ENCODE results near the gene TNFRSF19.

TNFRSF19 gene

GRCh38 chr13:23628765-23629565 lies 58.8 kb downstream of the TNFRSF19 start:
- DNase-seq (ENCODE audit: low read depth in 1 of 2, low spot score in 1 of 2): no peak
- in situ Hi-C loops (cut with HindIII; ENCODE audit: low pct_unique_long_range_greater_than_20kb, low sequenced_read_pairs): no loop called here
- no peak for TF ChIP-seq JUND (IDR thresholded peaks at IDR 0.05; ENCODE audit: low read depth)

- DNase-seq (ENCODE audit: low read depth in 1 of 2, low spot score in 1 of 2): no peak
- TF ChIP-seq JUND (IDR thresholded peaks at IDR 0.05; ENCODE audit: low read depth): no peak
- in situ Hi-C loops (cut with HindIII; ENCODE audit: low pct_unique_long_range_greater_than_20kb, low sequenced_read_pairs): no loop called here
Measured at GRCh38 chr13:23629566-23630272, 59.5 kb downstream of the TNFRSF19 start.

- no peak for TF ChIP-seq JUND (IDR thresholded peaks at IDR 0.05; ENCODE audit: low read depth)
- no peak for DNase-seq (ENCODE audit: low read depth in 1 of 2, low spot score in 1 of 2)
- in situ Hi-C loops (cut with HindIII; ENCODE audit: low pct_unique_long_range_greater_than_20kb, low sequenced_read_pairs): no loop called here
Measured at GRCh38 chr13:23630349-23631093, 60.3 kb downstream of the TNFRSF19 start.

- no peak for DNase-seq (ENCODE audit: low read depth in 1 of 2, low spot score in 1 of 2)
- in situ Hi-C loops (cut with HindIII; ENCODE audit: low pct_unique_long_range_greater_than_20kb, low sequenced_read_pairs): no loop called here
- TF ChIP-seq JUND (IDR thresholded peaks at IDR 0.05; ENCODE audit: low read depth): no peak
Measured at GRCh38 chr13:23631311-23632047, 61.3 kb downstream of the TNFRSF19 start.

GRCh38 chr13:23632048-23632582 lies 61.9 kb downstream of the TNFRSF19 start:
- no peak for TF ChIP-seq JUND (IDR thresholded peaks at IDR 0.05; ENCODE audit: low read depth)
- no peak for DNase-seq (ENCODE audit: low read depth in 1 of 2, low spot score in 1 of 2)
- in situ Hi-C loops (cut with HindIII; ENCODE audit: low pct_unique_long_range_greater_than_20kb, low sequenced_read_pairs): no loop called here

GRCh38 chr13:23632741-23633140 lies 62.5 kb downstream of the TNFRSF19 start:
- DNase-seq (ENCODE audit: low read depth in 1 of 2, low spot score in 1 of 2): no peak

GRCh38 chr13:23634897-23635296 lies 64.7 kb downstream of the TNFRSF19 start:
- in situ Hi-C loops (cut with HindIII; ENCODE audit: low pct_unique_long_range_greater_than_20kb, low sequenced_read_pairs): no loop called here
- no peak for DNase-seq (ENCODE audit: low read depth in 1 of 2, low spot score in 1 of 2)
- no peak for TF ChIP-seq JUND (IDR thresholded peaks at IDR 0.05; ENCODE audit: low read depth)

More at GRCh38 chr13:23632741-23633140, 62.5 kb downstream of the TNFRSF19 start:
- in situ Hi-C loops (cut with HindIII; ENCODE audit: low pct_unique_long_range_greater_than_20kb, low sequenced_read_pairs): no loop called here
- TF ChIP-seq JUND (IDR thresholded peaks at IDR 0.05; ENCODE audit: low read depth): no peak

- in situ Hi-C loops (cut with HindIII; ENCODE audit: low pct_unique_long_range_greater_than_20kb, low sequenced_read_pairs): no loop called here
- DNase-seq (ENCODE audit: low read depth in 1 of 2, low spot score in 1 of 2): no peak
- TF ChIP-seq JUND (IDR thresholded peaks at IDR 0.05; ENCODE audit: low read depth): no peak
Measured at GRCh38 chr13:23636360-23636759, 66.1 kb downstream of the TNFRSF19 start.

- no peak for TF ChIP-seq JUND (IDR thresholded peaks at IDR 0.05; ENCODE audit: low read depth)
- in situ Hi-C loops (cut with HindIII; ENCODE audit: low pct_unique_long_range_greater_than_20kb, low sequenced_read_pairs): no loop called here
- DNase-seq (ENCODE audit: low read depth in 1 of 2, low spot score in 1 of 2): no peak
Measured at GRCh38 chr13:23637829-23638228, 67.6 kb downstream of the TNFRSF19 start.

GRCh38 chr13:23639674-23640073 lies 69.5 kb downstream of the TNFRSF19 start:
- TF ChIP-seq JUND (IDR thresholded peaks at IDR 0.05; ENCODE audit: low read depth): no peak
- no peak for DNase-seq (ENCODE audit: low read depth in 1 of 2, low spot score in 1 of 2)
- in situ Hi-C loops (cut with HindIII; ENCODE audit: low pct_unique_long_range_greater_than_20kb, low sequenced_read_pairs): no loop called here

GRCh38 chr13:23642110-23642509 lies 71.9 kb downstream of the TNFRSF19 start:
- in situ Hi-C loops (cut with HindIII; ENCODE audit: low pct_unique_long_range_greater_than_20kb, low sequenced_read_pairs): no loop called here
- TF ChIP-seq JUND (IDR thresholded peaks at IDR 0.05; ENCODE audit: low read depth): no peak
- no peak for DNase-seq (ENCODE audit: low read depth in 1 of 2, low spot score in 1 of 2)

Measured in T47D (cell line).